ENCODE results near the gene ADI1. TPM values are rescaled to one million over a fixed set of nuclear protein-coding genes. Genes with fewer than 3 reads are reported as not detected.

ADI1 gene
- total and polyA plus RNA-seq, 10 of the 15 experiments (the other 5 are each of a cell fraction or from before 2014, with no cell fraction given): 4.4 to 78.7 (median 17.2) TPM

GRCh38 chr2:3557639-3558204 lies 38.4 kb upstream of the ADI1 start:
- H3K27me3 ChIP-seq (replicated peaks in 1 of 2; ENCODE audit: control insufficient read depth in 2 of 2, insufficient read depth in 2 of 2, low read length in 1 of 2): no peaks in the 10 kb centered on the region
- RAD21 ChIA-PET (ENCODE audit: unreplicated experiment): interaction anchor here (0.8 to 2.0 kb wide), 8 partner anchors 16 to 135 kb away, joined by 3 to 14 read pairs (median 4); no protein-coding TSS in a partner anchor
- BruUV-seq (replicated peaks): TSS peak; percentile 81
- ATAC-seq (peak; percentile 41), FAIRE-seq (no peak), DNase-seq (ENCODE audit: low read depth, low spot score) (no peak)
- SMC1A ChIA-PET (ENCODE audit: uncharacterized antibody, unreplicated experiment): interaction anchor here (0.9 to 4.3 kb wide), 10 partner anchors 17 to 94 kb away, joined by 3 to 35 read pairs (median 5); partner anchors contain the start of gene RPS7
- POLR2A ChIA-PET: interaction anchor here (0.8 to 2.4 kb wide), 9 partner anchors 8 to 181 kb away, joined by 3 to 24 read pairs (median 5); partner anchors contain the start of genes ADI1 and RPS7
- H3K9ac ChIP-seq (ENCODE audit: control insufficient read depth, insufficient read depth, low read length): peak overlapping the region; percentile 93
- H3K4me2 ChIP-seq (ENCODE audit: control insufficient read depth, insufficient read depth): peak overlapping the region; percentile 92
- H4K20me1 ChIP-seq (ENCODE audit: control insufficient read depth, insufficient read depth): no peaks in the 10 kb centered on the region
- intact Hi-C loops (cut with micrococcal nuclease; ENCODE audit: unreplicated experiment) (loop anchor here (1.0 kb wide), 4 partner anchors 18 to 180 kb away; partner anchors contain the start of genes ADI1, EIPR1 and RPS7), in situ Hi-C loops (cut with MboI) (loop anchor here (5.0 kb wide), 1 partner anchor 95 kb away; no protein-coding TSS in a partner anchor)
- CTCF ChIA-PET: interaction anchor here (0.9 to 1.9 kb wide), 6 partner anchors 13 to 177 kb away, joined by 3 to 11 read pairs (median 3); no protein-coding TSS in a partner anchor
- H3K79me2 ChIP-seq (ENCODE audit: control insufficient read depth, insufficient read depth, low read length): peaks cover 31% of the 10 kb centered on the region
- H3K27ac ChIP-seq (ENCODE audit: control insufficient read depth, insufficient read depth): peak overlapping the region; percentile 78
- H3K4me1 ChIP-seq (ENCODE audit: control insufficient read depth, insufficient read depth, low read length): peaks cover 3% of the 10 kb centered on the region
- H3K4me3 ChIP-seq: peak overlapping the region; percentile 78
- peaks cover 2 to 18% of the 10 kb centered on the region in 2 experiments for H3K36me3 ChIP-seq (ENCODE audit: control insufficient read depth in 2 of 2, insufficient read depth in 2 of 2, low read length in 1 of 2)
- 2% methylated on average over 28 of the region's 40 CpGs for WGBS (ENCODE audit: insufficient coverage, insufficient replicate concordance, low lambda C conversion rate, missing lambda C conversion rate)
- H2AFZ ChIP-seq (ENCODE audit: control insufficient read depth, low read depth, low read length): peak overlapping the region; percentile 61
- no peaks in the 10 kb centered on the region for H3K9me3 ChIP-seq (replicated peaks; ENCODE audit: control insufficient read depth, insufficient read depth, low read length)
- TF ChIP-seq RELB (IDR thresholded peaks at IDR 0.05; ENCODE audit: low read depth) (no peak), LARP7 (IDR thresholded peaks at IDR 0.05) (0 out of 2 replicates have a peak, but pooled peaks have one; percentile 80), CHD1 (IDR thresholded peaks at IDR 0.05; ENCODE audit: low read depth, low read length) (0 out of 2 replicates have a peak, but pooled peaks have one; percentile 79), SUZ12 (IDR thresholded peaks at IDR 0.05; ENCODE audit: unreplicated experiment) (no peak), SREBF1 (IDR thresholded peaks at IDR 0.05; ENCODE audit: low read length) (no peak), SIN3A (IDR thresholded peaks at IDR 0.05; ENCODE audit: low read depth, low read length) (no peak), BCL11A (IDR thresholded peaks at IDR 0.05; ENCODE audit: low read depth, low read length) (no peak), ZZZ3 (IDR thresholded peaks at IDR 0.05; ENCODE audit: control insufficient read depth, insufficient read length, low read depth) (no peak), FOS (IDR thresholded peaks at IDR 0.05; ENCODE audit: borderline replicate concordance, extremely low read depth, insufficient read length) (no peak), KAT2A (conservative IDR thresholded peaks at IDR 0.05; ENCODE audit: control insufficient read depth, low read depth, low read length) (no peak), USF1 (IDR thresholded peaks at IDR 0.05; ENCODE audit: borderline replicate concordance, extremely low read length, insufficient read depth, low read depth, low read length) (no peak), MTA3 (IDR thresholded peaks at IDR 0.05; ENCODE audit: borderline replicate concordance, low read length) (no peak), STAT3 (IDR thresholded peaks at IDR 0.05; ENCODE audit: low read depth, low read length) (no peak), SIX5 (IDR thresholded peaks at IDR 0.05; ENCODE audit: low read depth, low read length, severe bottlenecking) (no peak), TCF7 (IDR thresholded peaks at IDR 0.05; ENCODE audit: borderline replicate concordance) (no peak), ASH2L (IDR thresholded peaks at IDR 0.05; ENCODE audit: borderline replicate concordance, low read depth) (0 out of 2 replicates have a peak, but pooled peaks have one; percentile 50), NKRF (conservative IDR thresholded peaks at IDR 0.05) (peak; percentile 91; the same call in 1 of the 2 replicates), ELK1 (IDR thresholded peaks at IDR 0.05; ENCODE audit: low read depth, low read length) (no peak)
